HG03378 (cell line): ENCODE measurements around the gene ZNRF3.
"Not testable (repeated sequence)": the region's sequence is repeated elsewhere in the genome, so short reads cannot be mapped to it uniquely, and the experiment has no call there.

Source experiments
- ATAC-seq: cut with Tn5 transposase; IDR thresholded peaks from one replicate; pipeline ENCODE4 v1.9.1; 2021; ENCODE audit warnings: mild to moderate bottlenecking, moderate library complexity; ENCODE audit not compliant: unreplicated experiment

Gene ZNRF3

DNA sequence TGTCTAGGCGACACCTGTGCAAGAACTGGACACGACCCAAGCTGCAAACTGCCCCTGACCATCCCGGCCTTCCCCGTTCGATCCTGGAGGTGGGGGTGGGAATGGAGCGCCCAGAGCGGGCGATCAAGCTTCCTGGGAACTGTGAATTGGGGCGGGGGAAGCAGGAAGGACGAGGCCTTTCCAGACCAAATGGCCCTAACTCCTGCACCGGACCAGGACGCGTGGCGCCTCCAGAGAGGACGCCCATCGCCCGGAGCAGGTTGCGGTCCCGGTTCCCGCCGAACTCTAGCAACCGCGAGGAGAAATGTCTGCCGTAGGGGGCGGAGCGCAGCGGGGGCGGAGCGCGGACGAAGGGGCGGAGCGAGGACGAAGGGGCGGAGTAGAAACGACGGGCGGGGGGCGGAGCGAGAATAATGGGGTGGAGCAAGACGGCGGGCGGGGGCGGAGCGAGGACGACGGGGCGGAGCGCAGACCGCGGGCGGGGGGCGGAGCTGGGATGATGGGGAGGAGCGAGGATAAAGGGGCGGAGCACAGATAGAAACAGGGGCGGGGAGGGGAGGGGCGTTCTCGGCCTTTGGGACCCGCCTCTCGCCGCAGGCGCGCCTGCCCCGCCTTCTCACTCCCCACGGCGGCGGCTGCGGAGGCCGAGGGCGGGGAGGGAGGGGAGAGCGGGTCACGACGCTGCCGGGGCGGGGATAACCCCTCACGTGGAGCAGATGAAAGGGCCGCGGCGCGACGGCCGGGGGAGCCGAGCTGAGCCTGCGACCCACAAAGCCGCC, at the start of gene ZNRF3:
TSS of gene ZNRF3 (plus strand) at position 695 of the 779 bp plus-strand sequence. CDS start 195 bp downstream, outside the sequence.
- ATAC-seq, result no peak

DNA sequence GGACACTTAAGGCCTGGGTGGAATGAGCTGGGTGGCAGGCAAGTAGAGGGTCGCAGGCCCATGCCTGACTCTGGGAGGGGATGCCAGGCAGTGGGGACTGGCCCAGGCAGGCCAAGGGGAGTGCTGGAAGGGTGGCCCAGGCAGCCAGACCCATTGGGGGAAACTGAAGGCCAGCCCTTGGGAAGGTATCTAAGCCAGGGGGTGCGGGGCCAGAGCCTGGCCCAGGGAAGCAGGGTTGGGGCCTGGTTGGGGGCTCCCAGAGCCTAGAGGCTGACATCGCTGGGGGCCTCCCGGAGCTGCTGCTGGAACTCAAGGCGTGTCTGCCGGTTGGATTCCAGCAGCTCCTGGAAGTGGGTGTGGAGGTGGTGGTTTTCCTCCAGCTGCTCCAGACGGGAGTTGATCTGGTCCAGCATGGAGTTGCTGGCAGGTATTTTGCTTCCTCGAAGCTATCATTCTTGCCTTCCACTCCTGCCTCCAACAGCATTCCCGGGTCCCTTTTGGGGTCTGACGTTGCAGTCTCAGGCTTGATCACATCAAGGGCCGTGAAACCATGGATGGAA, 47.7 kb upstream of the ZNRF3 start:
- ATAC-seq, result no peak

DNA sequence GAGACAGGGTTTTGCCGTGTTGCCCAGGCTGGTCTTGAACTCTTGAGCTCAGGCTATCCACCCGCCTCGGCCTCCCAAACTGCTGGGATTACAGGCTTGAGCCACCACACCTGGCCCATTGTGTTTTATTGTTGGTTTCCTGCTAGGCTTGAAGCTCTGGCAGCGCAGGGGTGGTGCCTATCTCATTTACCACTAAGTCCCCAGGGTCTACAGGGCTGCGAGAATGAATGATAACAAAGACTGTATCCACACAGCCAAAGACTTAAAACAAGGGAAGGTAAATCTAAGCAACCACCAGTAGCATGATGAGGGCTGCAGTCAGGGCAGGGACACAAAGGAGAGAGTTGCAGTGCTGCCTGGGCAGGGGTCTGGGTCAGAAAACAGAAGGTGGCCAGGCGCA, 45.7 kb upstream of the ZNRF3 start:
- ATAC-seq, result no peak

DNA sequence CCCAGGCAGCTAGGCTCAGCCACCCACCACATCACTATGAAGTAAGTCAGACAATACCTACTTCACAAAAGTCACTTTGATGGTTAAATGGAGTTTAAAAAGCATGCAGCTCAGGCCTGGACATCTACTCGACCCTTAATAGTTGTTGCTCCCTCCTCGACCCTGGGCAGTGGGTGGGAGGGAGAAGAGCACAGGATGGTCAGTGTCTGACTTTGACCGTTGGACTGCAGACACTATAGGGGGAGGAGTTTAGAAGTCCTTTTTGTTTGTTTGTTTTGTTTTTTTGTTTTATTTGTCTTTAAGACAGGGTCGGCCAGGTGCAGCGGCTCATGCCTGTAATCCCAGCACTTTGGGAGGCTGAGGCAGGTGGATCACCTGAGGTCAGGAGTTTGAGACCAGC, 44.4 kb upstream of the ZNRF3 start:
- ATAC-seq, result no peak

DNA sequence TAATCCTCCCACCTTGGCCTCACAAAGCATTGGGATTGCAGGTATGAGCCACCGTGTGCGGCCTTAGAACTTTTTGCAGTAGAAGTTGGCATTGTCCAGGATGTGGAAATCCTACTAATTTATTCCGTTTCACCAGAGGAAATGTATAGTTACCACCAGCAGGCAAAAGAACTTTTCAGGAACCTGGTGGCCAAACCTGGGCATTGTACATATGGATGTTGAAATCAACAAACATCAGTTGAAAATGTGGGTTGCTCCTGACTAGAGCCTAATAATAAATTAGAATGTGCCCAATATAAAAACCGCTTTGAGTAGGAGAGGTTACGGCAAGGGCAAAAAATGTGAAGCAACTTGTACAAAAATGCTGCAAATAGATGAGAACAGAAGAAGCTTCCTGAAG, 42.3 kb upstream of the ZNRF3 start:
- no peak for ATAC-seq

DNA sequence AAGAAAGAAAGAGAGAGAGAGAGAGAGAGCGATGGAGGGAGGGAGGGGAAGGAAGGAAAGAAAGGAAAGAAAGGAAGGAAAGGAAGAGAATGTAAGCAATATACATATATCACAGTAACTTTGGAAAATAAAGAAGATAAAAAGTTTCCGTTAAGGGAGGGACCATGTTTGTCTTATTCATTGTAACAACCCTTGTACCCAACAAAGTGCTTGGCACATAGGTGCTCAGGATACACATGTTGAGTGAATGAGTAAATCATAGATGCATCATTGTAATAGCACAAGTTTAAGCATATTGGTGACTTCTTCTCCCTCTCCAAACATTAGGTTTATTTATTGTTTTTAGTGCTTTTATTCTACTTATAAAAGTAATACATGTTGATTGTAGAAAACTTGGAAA, 39.7 kb upstream of the ZNRF3 start:
- ATAC-seq, result no peak

DNA sequence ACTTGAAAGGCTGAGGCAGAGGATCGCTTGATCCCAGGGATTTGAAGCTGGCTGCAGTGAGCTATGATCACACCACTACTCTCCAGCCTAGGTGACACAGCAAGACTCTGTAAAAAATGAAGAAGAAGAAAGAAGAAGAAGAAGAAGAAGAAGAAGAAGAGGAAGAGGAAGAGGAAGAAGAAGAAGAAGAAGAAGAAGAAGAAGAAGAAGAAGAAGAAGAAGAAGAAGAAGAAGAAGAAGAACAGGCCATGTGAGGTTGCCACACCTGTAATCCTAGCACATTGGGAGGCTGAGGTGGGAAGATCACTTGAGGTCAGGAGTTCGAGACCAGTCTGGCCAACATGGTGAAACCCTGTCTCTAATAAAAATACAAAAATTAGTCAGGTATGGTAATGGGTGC, 39.1 kb upstream of the ZNRF3 start:
- not testable (repeated sequence) for ATAC-seq

DNA sequence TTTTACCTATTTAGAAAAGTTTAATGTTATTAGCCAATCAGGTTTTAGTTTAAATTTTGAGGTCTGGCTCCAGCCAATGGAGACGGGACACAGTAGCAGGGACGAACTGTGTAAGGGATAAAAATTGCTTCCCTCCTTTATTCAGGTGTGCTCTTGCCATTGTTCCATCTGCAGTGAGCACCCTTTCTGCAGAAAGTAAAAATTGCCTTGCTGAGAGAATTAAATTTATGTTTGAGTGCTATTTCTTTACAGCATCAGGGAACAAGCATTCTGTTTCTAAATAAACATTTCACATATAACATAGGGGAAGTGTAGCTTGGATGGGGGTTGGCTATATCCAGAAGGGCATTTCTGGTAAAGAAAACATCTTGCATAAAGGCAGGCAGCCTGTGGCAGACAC, 36.4 kb upstream of the ZNRF3 start:
- ATAC-seq, result no peak

DNA sequence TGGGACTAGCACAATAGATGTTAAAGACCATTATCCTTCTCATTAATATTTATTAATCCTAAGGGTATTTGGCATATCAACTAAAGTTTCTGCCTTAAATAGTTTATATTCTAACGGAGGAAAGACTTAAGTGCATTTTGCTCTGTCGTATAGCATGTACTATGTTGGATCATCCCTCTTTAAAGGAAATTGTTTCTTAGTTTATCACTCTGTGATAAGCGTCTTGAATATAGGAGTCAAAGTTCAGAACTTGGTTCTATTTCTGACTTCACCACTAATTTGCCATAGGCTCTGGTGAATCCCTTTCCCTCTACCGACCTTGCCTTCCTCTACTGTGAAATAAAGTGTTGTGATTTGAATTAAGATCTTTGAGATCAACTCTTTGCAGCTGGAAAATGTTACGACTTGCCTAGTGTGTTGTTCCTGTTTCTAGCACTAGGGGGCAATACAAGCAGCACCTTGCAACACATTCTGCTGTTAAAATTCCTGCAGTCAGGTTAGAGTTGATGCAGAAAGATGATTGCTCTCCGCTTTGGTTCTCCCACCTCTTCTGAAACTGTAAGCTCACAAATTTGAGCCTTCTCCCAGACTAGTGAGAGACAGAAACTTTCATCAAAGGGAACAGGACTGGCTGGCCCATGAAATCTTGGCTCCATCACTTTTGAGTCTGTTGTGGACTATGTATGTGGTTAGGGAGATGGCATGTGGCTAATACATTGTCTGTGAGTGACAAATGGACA, 27.8 kb upstream of the ZNRF3 start:
- ATAC-seq, result no peak

DNA sequence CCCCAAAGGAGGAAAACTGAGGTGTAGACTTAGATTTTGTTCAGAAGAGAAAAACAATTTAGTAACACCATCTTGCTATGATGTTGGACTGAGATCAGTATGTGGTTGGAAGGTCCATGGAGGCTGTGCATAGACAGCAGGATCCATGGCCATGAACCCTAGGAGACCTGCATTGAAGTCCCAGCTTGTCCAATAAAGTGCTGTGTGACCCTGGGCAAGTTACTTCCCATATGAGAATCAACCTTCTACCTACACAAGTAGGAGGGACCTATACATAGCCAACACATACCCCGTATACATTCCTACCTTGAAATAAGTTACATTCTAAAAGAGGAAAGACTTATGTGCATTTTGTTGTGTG, 27.3 kb upstream of the ZNRF3 start:
- no peak for ATAC-seq

DNA sequence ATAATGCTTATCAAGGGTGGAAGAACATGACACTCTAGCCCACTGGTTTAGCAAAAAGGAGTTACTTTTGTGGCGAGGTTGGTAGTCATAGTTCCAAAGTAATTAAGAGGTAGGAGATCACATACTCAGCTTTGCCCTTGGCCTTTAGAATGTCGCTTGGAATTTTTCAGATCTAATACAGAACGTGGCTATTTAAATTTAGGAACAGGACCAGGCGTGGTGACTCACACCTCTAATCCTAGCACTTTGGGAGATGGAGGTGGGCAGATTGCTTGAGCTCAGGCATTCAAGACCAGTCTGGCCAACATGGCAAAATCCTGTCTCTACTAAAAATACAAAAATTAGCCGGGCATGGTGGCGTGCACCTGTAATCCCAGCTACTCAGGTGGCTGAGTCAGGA, 26.1 kb upstream of the ZNRF3 start:
- ATAC-seq, result no peak

DNA sequence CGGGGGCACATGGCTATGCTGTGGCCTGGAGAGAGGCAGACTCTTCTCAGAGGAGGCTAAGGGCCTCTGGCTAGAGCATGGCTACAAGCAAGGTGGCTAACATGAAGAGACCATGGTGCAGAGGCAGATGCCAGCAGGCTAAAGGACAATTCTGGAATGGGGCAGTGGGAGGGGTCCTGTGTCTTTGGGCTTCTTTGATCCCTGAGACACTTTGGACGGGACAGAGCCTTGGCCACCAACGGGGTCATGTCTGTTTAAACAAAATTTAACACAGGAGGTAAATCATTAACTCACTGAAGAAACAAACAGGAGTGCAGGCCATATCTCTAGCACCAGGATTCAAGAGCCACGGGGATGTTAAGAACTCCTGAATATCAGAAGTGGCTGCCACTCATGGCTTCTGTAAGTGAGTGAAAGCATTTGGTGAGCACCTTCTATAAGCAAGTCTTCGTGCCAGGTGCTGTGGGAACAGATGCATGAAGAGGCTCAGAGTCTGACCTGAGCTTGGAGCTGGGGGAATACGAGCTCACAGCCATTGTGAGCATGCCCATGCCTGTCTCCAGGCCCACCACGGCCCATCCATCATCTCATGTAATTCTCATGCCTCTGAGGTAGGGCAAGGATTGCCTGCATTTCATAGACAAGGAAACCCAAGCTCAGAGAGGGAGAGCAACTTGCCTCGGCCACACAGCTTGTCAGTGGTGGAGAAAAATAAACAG, 18.3 kb upstream of the ZNRF3 start:
- ATAC-seq, result no peak

DNA sequence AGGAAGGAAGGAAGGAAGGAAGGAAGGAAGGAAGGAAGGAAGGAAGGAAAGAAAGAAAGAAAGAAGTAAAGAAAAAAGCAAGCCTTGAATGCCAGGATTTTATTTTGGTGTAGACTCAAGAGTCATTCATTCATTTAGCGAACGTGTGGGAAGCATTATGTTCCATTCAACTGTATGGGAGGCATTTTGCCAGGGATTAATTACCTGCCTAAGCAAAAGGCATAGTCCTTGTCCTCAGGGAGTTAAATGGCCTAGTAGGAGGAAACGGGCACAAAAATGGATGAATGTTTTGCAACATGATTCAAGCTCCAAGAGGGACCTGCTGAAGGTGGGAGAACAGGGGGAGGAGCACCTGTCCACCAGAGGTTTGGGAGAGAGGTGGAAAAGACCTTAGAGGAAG, 16.2 kb upstream of the ZNRF3 start:
- ATAC-seq, result no peak

DNA sequence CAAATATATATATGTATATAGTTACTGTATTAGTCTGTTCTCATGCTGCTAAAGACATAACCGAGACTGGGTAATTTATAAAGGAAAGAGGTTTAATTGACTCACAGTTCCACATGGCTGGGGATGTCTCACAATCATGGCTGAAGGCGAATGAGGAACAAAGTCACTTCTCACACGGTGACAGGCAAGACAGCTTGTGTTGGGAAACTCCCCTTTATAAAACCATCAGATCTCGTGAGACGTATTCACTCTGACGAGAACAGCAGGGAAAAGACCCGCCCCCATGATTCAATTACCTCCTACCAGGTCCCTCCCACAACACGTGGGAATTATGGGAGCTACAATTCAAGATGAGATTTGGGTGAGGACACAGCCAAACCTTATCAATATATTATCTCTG, 15.0 kb upstream of the ZNRF3 start:
- ATAC-seq, result not testable (repeated sequence)

DNA sequence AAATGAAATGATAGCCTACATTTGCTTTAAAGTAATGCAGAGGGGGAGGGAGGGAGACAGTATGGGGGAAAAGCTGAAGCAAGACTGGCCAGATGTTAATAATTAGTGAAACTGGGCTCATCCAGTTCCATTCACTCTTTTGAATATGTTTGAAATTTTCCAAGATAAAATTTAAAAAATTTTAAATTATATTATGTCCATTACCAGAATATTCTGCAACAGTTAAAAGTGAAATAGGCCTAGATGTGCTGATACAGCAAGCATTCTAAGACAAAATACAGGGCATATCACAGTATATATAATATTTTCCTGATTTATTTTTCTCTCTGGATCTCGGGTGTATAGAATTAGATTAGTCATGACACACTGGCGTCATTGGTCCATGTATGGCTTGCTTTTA, 13.6 kb upstream of the ZNRF3 start:
- no peak for ATAC-seq

DNA sequence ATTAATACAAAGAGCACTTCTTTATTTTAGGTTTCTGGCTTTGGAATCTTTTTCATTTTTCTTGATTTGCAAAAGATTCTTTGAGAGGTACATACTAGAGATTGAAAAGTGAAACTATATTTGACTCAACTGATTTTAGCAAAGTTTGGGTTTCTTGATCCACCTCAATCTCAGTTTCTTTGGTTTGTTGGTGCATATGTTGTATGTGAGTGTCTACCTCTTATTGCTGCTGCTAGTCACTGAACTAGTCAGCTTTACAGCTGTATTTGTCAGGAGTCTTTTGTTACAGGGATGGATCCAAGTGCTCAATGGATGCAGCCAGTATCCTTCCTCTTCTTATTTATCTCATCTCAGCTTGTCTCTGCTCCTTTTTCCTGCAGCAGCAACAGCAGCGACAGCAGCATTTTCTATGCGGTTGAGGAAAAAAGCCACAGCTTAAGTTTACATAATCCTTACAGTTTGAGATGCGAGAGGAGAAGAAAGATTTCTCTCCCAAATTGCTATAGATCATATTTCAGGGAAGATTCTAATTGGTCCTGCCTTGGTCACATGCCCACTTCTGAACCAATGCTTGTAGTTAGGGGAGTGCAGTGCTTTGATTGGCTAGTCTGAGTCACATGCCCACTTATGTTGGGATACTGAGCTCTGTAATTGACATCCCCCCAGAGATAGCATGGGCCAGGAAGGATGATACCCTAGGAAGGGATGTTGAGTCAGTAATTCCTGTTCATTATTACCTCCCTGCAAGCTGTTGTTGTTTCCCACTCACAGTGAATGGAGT, 10.0 kb upstream of the ZNRF3 start:
- ATAC-seq, result no peak

DNA sequence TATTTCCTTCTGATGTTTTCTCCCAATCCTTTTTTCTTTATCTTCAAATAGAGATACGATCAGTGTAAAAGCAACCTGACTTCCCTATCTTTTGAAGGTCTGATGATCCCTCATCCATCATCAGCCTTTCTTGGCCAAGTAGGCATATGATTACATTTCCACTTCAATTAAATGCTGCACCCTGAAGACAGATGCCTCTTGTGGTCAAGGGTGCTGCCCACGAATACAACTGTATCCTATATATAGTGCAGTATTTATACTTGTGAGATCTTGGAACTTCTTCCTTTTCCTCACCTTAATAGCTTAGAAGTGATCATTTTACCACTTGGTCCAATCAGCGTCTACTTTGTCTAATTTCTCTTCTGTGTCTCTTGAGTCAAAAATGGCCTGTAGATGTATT, 9.3 kb upstream of the ZNRF3 start:
- no peak for ATAC-seq

DNA sequence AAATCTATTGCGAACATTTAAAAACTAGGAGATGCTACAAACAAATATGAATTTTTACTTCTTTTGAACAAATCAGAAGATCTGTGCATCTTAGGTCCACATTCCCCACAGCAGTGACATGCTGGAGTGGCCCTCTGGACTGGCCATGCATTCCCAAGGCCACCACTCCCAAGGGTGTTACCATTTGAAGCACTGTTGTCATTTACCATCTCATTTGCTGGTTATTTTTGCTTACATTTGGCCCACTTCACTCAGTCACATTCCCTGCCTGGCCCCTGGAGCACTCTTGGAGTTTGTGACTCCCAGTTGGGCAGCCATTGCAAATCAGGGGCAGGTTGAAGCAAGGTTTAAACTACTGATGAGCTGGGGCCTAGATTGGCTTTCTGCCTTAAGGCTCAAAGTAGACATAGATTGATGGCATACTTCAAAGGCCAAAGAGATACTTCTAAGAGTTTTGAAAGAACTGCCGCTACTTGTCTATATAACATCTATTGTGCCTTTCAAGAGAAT, 8.5 kb upstream of the ZNRF3 start:
- ATAC-seq, result no peak

DNA sequence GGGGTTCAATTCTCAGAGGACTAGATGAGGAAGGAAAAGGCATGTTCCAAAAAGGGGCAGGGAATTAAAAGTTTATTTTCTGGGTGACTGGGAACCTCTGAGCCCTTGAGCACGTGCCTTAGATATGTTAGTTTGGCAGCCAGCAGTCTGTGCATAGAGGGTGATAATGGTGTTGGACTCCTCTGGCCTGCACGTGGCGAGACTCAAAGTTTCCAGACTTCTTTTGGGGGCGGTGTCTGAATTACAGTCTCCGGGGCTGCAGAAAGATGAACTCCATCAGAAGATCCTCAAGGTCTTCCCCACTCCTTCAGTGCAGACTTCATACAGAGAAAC, 861 bp upstream of the ZNRF3 start:
- ATAC-seq, result no peak

DNA sequence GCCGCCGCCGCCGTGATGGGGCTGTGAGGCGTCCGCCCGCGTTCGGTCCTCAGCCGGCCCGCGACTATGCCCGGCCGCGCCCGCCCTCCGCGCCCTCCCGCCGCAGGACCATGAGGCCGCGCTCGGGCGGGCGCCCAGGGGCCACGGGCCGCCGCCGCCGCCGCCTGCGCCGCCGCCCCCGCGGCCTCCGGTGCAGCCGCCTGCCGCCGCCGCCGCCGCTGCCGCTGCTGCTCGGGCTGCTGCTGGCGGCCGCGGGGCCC, 215 bp downstream of the ZNRF3 start:
- no peak for ATAC-seq
